Osteocyte (in vitro differentiated cells): ENCODE measurements around the gene TGFBRAP1. TPM values are rescaled to one million over a fixed set of nuclear protein-coding genes. Genes with fewer than 3 reads are reported as not detected.

Source experiments
- DNase-seq: peaks from one replicate; pipeline ENCODE4 v3.0.0; 2021; ENCODE audit warnings: mixed read lengths; ENCODE audit not compliant: unreplicated experiment; ENCODE audit errors: extremely low spot score
- H3K27ac Mint-ChIP-seq: one replicate; pipeline ENCODE4 v1.8.0; 2021; ENCODE audit warnings: mild to moderate bottlenecking, mixed read lengths; ENCODE audit not compliant: unreplicated experiment
- H3K27me3 Mint-ChIP-seq: one replicate; pipeline ENCODE4 v1.8.0; 2021; ENCODE audit warnings: mixed read lengths; ENCODE audit not compliant: unreplicated experiment
- H3K36me3 Mint-ChIP-seq: one replicate; pipeline ENCODE4 v1.8.0; 2021; ENCODE audit warnings: mixed read lengths; ENCODE audit not compliant: unreplicated experiment
- H3K4me1 Mint-ChIP-seq: one replicate; pipeline ENCODE4 v1.8.0; 2021; ENCODE audit warnings: mixed read lengths; ENCODE audit not compliant: unreplicated experiment
- H3K4me3 Mint-ChIP-seq: one replicate; pipeline ENCODE4 v1.8.0; 2021; ENCODE audit warnings: mild to moderate bottlenecking, moderate library complexity, mixed read lengths; ENCODE audit not compliant: unreplicated experiment
- H3K9me3 Mint-ChIP-seq: one replicate; pipeline ENCODE4 v1.8.0; 2021; ENCODE audit warnings: mixed read lengths; ENCODE audit not compliant: unreplicated experiment
- CTCF ChIP-seq: fragments of 200-600 bp; sonication (generic); IDR thresholded peaks from 2 replicates; pipeline ENCODE4 v1.5.0; 2021; ENCODE audit warnings: antibody characterized with exemption, mild to moderate bottlenecking, moderate library complexity
- total RNA-seq: library from RNA; stranded (reverse); gene quantifications from 2 replicates; pipeline ENCODE4 v1.2.1, GENCODE V29; 2021

The TGFBRAP1 gene
- total RNA-seq, 1 donor from 2014 or later, result 21.2 TPM

- peaks cover 10% of the 10 kb centered on the region for H3K36me3 Mint-ChIP-seq
- H3K4me1 Mint-ChIP-seq, result peaks cover 16% of the 10 kb centered on the region
- H3K27ac Mint-ChIP-seq, result no peak overlapping the region
- no peak overlapping the region for H3K4me3 Mint-ChIP-seq
- no peaks in the 10 kb centered on the region for H3K27me3 Mint-ChIP-seq
- TF ChIP-seq CTCF, result no peak
- no peak for DNase-seq
- H3K9me3 Mint-ChIP-seq, result no peaks in the 10 kb centered on the region
Observed at GRCh38 chr2:105258835-105259350, 70.6 kb downstream of the TGFBRAP1 start.

GRCh38 chr2:105257981-105258380 is 71.6 kb downstream of the TGFBRAP1 start:
- no peak for DNase-seq
- H3K27ac Mint-ChIP-seq, result no peak overlapping the region
- peaks cover 7% of the 10 kb centered on the region for H3K36me3 Mint-ChIP-seq
- no peaks in the 10 kb centered on the region for H3K27me3 Mint-ChIP-seq
- TF ChIP-seq CTCF, result no peak
- peaks cover 16% of the 10 kb centered on the region for H3K4me1 Mint-ChIP-seq
- H3K4me3 Mint-ChIP-seq, result no peak overlapping the region
- H3K9me3 Mint-ChIP-seq, result no peaks in the 10 kb centered on the region

- Mint-ChIP-seq H3K4me1 (peaks cover 18% of the 10 kb centered on the region), H3K4me3 (no peak overlapping the region), H3K36me3 (peaks cover 3% of the 10 kb centered on the region), H3K27ac (peak overlapping the region; percentile 50), H3K9me3 (no peaks in the 10 kb centered on the region), H3K27me3 (no peaks in the 10 kb centered on the region)
- no peak for DNase-seq
- no peak for TF ChIP-seq CTCF
Observed at GRCh38 chr2:105256431-105257047, 73.0 kb downstream of the TGFBRAP1 start.

GRCh38 chr2:105255979-105256378 is 73.6 kb downstream of the TGFBRAP1 start:
- peak overlapping the region; percentile 50 for H3K27ac Mint-ChIP-seq
- no peak for TF ChIP-seq CTCF
- H3K9me3 Mint-ChIP-seq, result no peaks in the 10 kb centered on the region
- no peak for DNase-seq
- no peaks in the 10 kb centered on the region for H3K27me3 Mint-ChIP-seq
- H3K4me3 Mint-ChIP-seq, result no peak overlapping the region
- peaks cover 1% of the 10 kb centered on the region for H3K36me3 Mint-ChIP-seq
- H3K4me1 Mint-ChIP-seq, result peaks cover 13% of the 10 kb centered on the region

GRCh38 chr2:105254531-105255210 is 74.9 kb downstream of the TGFBRAP1 start:
- Mint-ChIP-seq H3K36me3 (no peaks in the 10 kb centered on the region), H3K9me3 (no peaks in the 10 kb centered on the region), H3K4me3 (no peak overlapping the region), H3K27me3 (no peaks in the 10 kb centered on the region), H3K4me1 (peaks cover 10% of the 10 kb centered on the region), H3K27ac (no peak overlapping the region)
- no peak for DNase-seq
- no peak for TF ChIP-seq CTCF
